BLaER1 treated with 17β-estradiol and CSF1 and Interleukin-3, amounts not matched to agents 10 nM and 100 nM (cell line): ENCODE data around the gene VEGFC.

ENCODE experiments used
- H3K27ac ChIP-seq, 11 experiments: shearing (Covaris generic); formaldehyde crosslinking; 2 replicates each; pipeline ENCODE4 v1.8.1; 2022
- H3K27me3 ChIP-seq, 11 experiments: shearing (Covaris generic); formaldehyde crosslinking; 2 replicates each; pipeline ENCODE4 v1.8.1; 2022
- H3K36me3 ChIP-seq, 11 experiments: shearing (Covaris generic); formaldehyde crosslinking; 2 replicates each; pipeline ENCODE4 v1.8.1; 2022
- H3K4me1 ChIP-seq, 10 experiments: shearing (Covaris generic); formaldehyde crosslinking; 2 replicates each; pipeline ENCODE4 v1.8.1; 2022
- H3K4me2 ChIP-seq, 11 experiments: shearing (Covaris generic); formaldehyde crosslinking; 2 replicates each; pipeline ENCODE4 v1.8.1; 2022
- H3K4me3 ChIP-seq, 10 experiments: shearing (Covaris generic); formaldehyde crosslinking; 2 replicates each; pipeline ENCODE4 v1.8.1; 2022
- H3K9ac ChIP-seq, 11 experiments: shearing (Covaris generic); formaldehyde crosslinking; 2 replicates each; pipeline ENCODE4 v1.8.1; 2022
- H3K9me3 ChIP-seq, 11 experiments: shearing (Covaris generic); formaldehyde crosslinking; replicated peaks in 1 of 11; 2 replicates each; pipeline ENCODE4 v1.8.1; 2022
- H4K20me1 ChIP-seq, 11 experiments: shearing (Covaris generic); formaldehyde crosslinking; 2 replicates each; pipeline ENCODE4 v1.8.1; 2022
- Cebpa-rat ChIP-seq, 11 experiments: shearing (Covaris generic); IDR thresholded peaks; 2 replicates each; pipeline ENCODE4 v1.8.1; 2022

VEGFC gene

DNA sequence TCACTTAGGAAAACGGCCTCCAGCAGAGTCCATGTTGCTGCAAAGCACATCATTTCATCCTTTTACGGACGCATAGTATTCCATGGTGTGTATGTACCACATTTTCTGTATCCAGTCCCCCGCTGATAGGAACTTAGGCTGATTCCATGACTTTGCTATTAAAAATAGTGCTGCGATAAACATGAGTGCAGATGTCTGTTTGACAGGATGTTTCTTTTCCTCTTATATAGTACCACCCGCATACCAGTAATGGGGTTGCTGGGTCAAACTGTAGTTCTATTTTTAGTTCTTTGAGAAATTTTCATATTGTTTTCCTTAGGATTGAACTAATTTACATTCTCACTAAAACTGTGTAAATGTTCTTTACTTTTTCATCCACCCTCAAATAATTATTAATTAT is 50.5 kb downstream of the VEGFC start:
- no peaks in the 10 kb centered on the region for H4K20me1 ChIP-seq
- no peaks in the 10 kb centered on the region for H3K27me3 ChIP-seq
- H3K4me3 ChIP-seq, result no peak overlapping the region
- H3K27ac ChIP-seq, result no peak overlapping the region
- H3K4me2 ChIP-seq, result peak overlapping the region in 4 of 11 experiments; percentile 3 to 28 (median 10); a peak in 2 of 22 replicates
- no peak overlapping the region for H3K9ac ChIP-seq
- H3K36me3 ChIP-seq, result no peaks in the 10 kb centered on the region
- H3K9me3 ChIP-seq, result no peaks in the 10 kb centered on the region
- 0 out of 20 replicates have a peak, but pooled peaks cover 0 to 5% (median 0%) of the 10 kb centered on the region in 10 experiments for H3K4me1 ChIP-seq
- TF ChIP-seq Cebpa-rat (IDR thresholded peaks at IDR 0.05), result no peak

DNA sequence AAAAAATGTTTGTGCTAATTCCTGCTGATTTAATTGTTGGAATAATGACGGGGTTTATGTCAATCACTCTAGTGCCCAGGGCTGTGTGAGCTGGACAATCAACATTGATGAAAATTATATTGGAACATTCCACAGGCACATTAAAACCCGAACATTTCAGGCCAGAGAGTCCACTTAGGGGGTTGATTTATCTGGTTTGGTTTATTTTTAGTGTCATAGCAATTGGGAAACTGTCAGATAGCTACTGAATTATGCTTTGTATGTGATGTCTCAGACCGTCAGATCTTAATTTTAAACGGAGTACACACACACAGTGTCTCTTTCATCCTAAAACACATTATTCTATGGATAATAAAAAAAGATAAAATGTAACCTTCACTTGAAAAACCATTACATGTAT is 51.5 kb downstream of the VEGFC start:
- Histone ChIP-seq H3K9ac (no peak overlapping the region), H3K27ac (no peak overlapping the region), H3K4me2 (no peak overlapping the region), H4K20me1 (no peaks in the 10 kb centered on the region), H3K9me3 (no peaks in the 10 kb centered on the region), H3K4me1 (0 out of 20 replicates have a peak, but pooled peaks cover 0 to 5% (median 0%) of the 10 kb centered on the region in 10 experiments), H3K4me3 (no peak overlapping the region), H3K27me3 (no peaks in the 10 kb centered on the region), H3K36me3 (no peaks in the 10 kb centered on the region)
- TF ChIP-seq Cebpa-rat (IDR thresholded peaks at IDR 0.05), result no peak

DNA sequence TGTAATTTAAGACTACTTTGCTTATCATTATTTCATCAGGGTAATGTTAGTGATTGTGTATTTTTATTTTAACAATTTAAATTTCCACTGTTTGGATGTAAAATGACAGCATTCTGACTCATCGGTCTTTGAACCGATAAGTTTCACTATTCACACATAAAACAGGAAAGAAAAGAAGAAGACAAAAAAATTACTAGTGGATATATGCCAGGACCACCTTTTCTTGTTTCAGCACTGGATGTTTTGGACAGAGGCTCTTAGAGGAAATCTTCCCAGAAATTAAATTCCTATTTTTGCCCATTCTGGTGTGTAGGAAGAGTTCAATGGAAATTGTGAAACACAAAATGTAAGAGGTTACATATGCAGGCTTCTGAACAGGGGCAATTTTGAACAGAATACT is 57.4 kb downstream of the VEGFC start:
- Histone ChIP-seq H3K9ac (no peak overlapping the region), H3K27ac (no peak overlapping the region), H3K4me3 (no peak overlapping the region), H3K9me3 (no peaks in the 10 kb centered on the region), H3K36me3 (no peaks in the 10 kb centered on the region), H3K4me1 (no peaks in the 10 kb centered on the region), H3K4me2 (no peak overlapping the region), H4K20me1 (no peaks in the 10 kb centered on the region), H3K27me3 (no peaks in the 10 kb centered on the region)
- no peak for TF ChIP-seq Cebpa-rat (IDR thresholded peaks at IDR 0.05)

DNA sequence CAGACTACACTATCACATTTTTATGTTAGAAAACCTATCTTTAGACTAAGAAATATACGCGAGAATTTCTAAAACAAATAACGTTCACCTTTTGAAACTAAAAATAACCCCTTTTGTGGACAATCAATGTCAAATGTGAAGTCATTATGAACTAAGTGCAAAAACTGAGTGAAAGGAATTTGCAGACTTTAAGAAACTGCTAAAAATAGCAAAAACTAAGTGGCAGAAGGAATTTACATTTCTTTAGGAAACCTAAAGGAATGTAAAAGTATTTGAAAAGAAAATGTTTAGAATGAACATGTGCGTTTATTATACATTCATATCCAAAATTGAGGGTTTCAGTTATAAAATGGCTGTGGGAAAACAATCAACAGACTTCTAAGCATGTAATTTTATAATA is 58.3 kb downstream of the VEGFC start:
- no peak overlapping the region for H3K9ac ChIP-seq
- H4K20me1 ChIP-seq, result no peaks in the 10 kb centered on the region
- TF ChIP-seq Cebpa-rat (IDR thresholded peaks at IDR 0.05), result no peak

DNA sequence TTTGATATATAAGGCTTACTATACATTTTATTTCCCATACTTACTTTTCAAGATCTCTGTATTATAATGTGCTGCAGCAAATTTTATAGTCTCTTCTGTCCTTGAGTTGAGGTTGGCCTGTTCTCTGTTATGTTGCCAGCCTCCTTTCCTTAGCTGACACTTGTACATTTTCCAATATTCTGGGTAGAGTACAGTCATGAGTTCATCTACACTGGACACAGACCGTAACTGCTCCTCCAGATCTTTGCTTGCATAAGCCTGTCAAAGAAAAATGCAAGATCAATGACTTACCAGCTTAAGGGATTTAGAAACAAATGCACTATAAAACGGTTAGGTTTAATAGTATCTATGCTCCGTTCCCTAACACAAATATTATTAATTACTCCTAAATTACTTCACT is 63.2 kb downstream of the VEGFC start:
- H3K4me3 ChIP-seq, result no peak overlapping the region
- no peaks in the 10 kb centered on the region for H3K4me1 ChIP-seq
- H3K27me3 ChIP-seq, result no peaks in the 10 kb centered on the region
- no peaks in the 10 kb centered on the region for H4K20me1 ChIP-seq
- no peak overlapping the region for H3K4me2 ChIP-seq
- no peaks in the 10 kb centered on the region for H3K9me3 ChIP-seq
- no peak for TF ChIP-seq Cebpa-rat (IDR thresholded peaks at IDR 0.05)
- H3K9ac ChIP-seq, result no peak overlapping the region
- no peak overlapping the region for H3K27ac ChIP-seq
- H3K36me3 ChIP-seq, result no peaks in the 10 kb centered on the region

More for the DNA sequence above, 58.3 kb downstream of the VEGFC start:
- Histone ChIP-seq H3K9me3 (no peaks in the 10 kb centered on the region), H3K4me3 (no peak overlapping the region), H3K4me2 (no peak overlapping the region), H3K27me3 (no peaks in the 10 kb centered on the region), H3K27ac (no peak overlapping the region), H3K4me1 (no peaks in the 10 kb centered on the region), H3K36me3 (no peaks in the 10 kb centered on the region)

DNA sequence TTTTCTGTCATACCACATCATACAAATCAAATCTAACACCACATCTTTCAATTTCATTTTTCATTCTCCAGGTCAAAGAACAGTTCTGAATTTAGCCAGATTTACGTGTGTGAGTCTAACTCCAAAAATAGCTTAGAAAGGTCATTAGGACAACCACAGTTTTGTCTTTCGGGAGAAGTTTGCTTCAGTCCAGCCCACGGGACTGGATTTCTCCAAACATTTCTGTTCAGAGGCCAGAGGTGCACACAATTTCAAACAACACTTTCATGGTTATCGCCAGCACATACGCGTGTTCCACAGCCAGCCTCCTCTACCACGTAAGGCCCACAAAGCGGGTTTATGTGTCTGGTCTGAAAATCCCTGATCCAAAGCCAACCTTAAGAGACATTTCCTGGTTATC is 65.9 kb downstream of the VEGFC start:
- Histone ChIP-seq H3K27me3 (no peaks in the 10 kb centered on the region), H3K9ac (no peak overlapping the region), H4K20me1 (no peaks in the 10 kb centered on the region), H3K36me3 (no peaks in the 10 kb centered on the region), H3K9me3 (no peaks in the 10 kb centered on the region), H3K4me1 (no peaks in the 10 kb centered on the region), H3K4me2 (no peak overlapping the region), H3K4me3 (no peak overlapping the region), H3K27ac (no peak overlapping the region)
- TF ChIP-seq Cebpa-rat (IDR thresholded peaks at IDR 0.05), result no peak

DNA sequence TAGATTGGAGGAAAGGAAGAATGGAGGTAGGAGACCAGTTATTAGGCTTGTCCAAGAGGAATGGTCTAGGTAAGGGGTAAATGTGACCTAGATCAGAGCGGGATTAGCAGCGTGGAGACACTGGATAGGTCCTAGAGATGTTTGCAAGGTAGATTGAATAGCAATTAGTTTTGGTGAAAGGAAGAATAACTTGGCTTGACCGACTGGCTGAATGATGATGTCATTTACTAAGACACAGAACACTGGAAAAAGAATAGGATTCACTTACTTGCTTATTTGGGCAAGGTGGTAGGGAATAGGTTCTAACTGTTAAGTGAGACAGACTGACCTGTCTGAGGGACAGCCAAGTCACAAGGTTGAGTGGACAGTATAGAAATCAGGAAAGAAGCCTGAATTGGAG is 71.3 kb downstream of the VEGFC start:
- Histone ChIP-seq H3K4me3 (no peak overlapping the region), H3K27me3 (no peaks in the 10 kb centered on the region), H3K4me2 (no peak overlapping the region), H3K9me3 (no peaks in the 10 kb centered on the region), H3K36me3 (no peaks in the 10 kb centered on the region), H3K27ac (no peak overlapping the region), H3K9ac (no peak overlapping the region), H3K4me1 (no peaks in the 10 kb centered on the region), H4K20me1 (no peaks in the 10 kb centered on the region)
- no peak for TF ChIP-seq Cebpa-rat (IDR thresholded peaks at IDR 0.05)

DNA sequence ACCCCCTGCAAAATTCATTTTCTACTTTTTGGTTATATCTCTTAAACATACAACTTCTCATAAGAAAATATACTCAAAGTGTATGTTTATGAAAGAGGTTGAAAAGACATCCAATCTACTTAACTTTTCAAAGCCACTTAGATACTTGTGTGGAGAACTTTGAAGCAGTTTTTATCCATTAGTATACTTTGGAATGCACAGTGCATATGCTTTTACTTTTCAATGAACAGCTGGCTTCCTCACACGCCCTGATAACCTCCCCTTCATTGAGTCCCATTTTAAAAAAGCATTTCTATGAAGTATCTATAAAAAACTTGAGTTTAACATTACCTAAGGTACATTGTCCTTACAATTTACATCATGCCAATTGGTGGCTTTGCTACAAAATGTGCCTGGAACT is 73.8 kb downstream of the VEGFC start:
- H3K27me3 ChIP-seq, result no peaks in the 10 kb centered on the region
- no peaks in the 10 kb centered on the region for H3K4me1 ChIP-seq
- H3K9ac ChIP-seq, result no peak overlapping the region
- no peak for TF ChIP-seq Cebpa-rat (IDR thresholded peaks at IDR 0.05)
- no peaks in the 10 kb centered on the region for H4K20me1 ChIP-seq
- no peak overlapping the region for H3K4me2 ChIP-seq
- H3K36me3 ChIP-seq, result no peaks in the 10 kb centered on the region
- H3K27ac ChIP-seq, result no peak overlapping the region
- H3K4me3 ChIP-seq, result no peak overlapping the region
- H3K9me3 ChIP-seq, result no peaks in the 10 kb centered on the region

DNA sequence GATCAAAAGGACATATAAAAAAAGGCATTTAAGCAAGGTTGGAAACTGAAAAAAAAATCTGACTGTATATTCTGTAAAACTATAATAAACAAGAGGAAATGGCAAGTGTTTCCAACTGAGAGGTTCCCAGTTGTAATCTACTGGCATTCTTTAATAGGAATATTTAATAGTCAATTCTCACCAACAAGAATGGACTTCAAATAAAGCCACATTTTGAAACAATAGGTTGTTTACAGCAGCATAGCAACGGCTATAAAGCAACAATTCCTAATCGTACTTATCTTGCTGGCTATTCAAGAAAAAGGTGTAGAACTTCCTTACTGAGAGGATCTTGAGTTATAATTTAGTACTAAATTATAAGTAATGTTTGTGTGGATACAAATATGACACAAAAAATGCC is 75.5 kb downstream of the VEGFC start:
- no peak for TF ChIP-seq Cebpa-rat (IDR thresholded peaks at IDR 0.05)
- H3K4me2 ChIP-seq, result no peak overlapping the region
- H3K4me1 ChIP-seq, result no peaks in the 10 kb centered on the region
- no peak overlapping the region for H3K4me3 ChIP-seq
- no peaks in the 10 kb centered on the region for H3K27me3 ChIP-seq
- H3K9me3 ChIP-seq, result no peaks in the 10 kb centered on the region
- H3K9ac ChIP-seq, result no peak overlapping the region
- no peak overlapping the region for H3K27ac ChIP-seq
- H4K20me1 ChIP-seq, result no peaks in the 10 kb centered on the region
- no peaks in the 10 kb centered on the region for H3K36me3 ChIP-seq

DNA sequence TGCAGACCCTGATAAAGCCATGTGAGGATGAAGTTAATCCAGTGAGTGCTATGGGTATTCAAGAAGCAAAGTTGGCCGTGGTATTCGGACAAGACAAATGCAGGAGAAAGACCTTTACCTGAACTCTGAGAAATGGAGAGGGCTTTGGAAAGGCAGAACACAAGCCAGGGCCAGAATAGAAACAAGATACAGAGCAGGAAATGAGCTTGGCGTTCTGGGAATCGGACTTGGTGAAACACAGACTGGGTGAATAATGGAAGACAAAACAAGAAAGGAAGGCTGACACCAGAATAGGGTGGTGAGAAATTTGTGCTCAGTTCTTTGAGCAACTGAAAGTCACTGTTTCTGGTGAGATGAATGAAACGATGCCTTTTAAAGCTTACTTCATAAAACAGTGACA is 83.3 kb downstream of the VEGFC start:
- Histone ChIP-seq H3K9ac (no peak overlapping the region), H3K36me3 (no peaks in the 10 kb centered on the region), H3K9me3 (no peaks in the 10 kb centered on the region), H3K27ac (no peak overlapping the region), H4K20me1 (no peaks in the 10 kb centered on the region), H3K4me1 (no peaks in the 10 kb centered on the region), H3K27me3 (no peaks in the 10 kb centered on the region), H3K4me2 (no peak overlapping the region), H3K4me3 (no peak overlapping the region)
- no peak for TF ChIP-seq Cebpa-rat (IDR thresholded peaks at IDR 0.05)
